B cell (primary cell): Measurements from ENCODE around the gene RAB6B. TPM values are rescaled to one million over a fixed set of nuclear protein-coding genes. Genes with fewer than 3 reads are reported as not detected.

Experiments used
- ATAC-seq: fragments of 200-7000 bp; cut with Tn5 transposase; one replicate; pipeline ENCODE4 v1.10.0; 2021; ENCODE audit warnings: low read depth, mild to moderate bottlenecking, moderate number of reproducible peaks, moderate library complexity
- CTCF ChIA-PET: fragments of 350-600 bp; sonication (Branson Sonifier 250); formaldehyde crosslinking; loops from one replicate; lab custom pipeline; 2021; ENCODE audit warnings: antibody characterized with exemption, inconsistent platforms; lab: Charles Lee
- POLR2A ChIA-PET: fragments of 350-600 bp; sonication (Branson Sonifier 250); formaldehyde crosslinking; loops from one replicate; lab custom pipeline; 2021; ENCODE audit warnings: antibody characterized with exemption; lab: Charles Lee
- DNase-seq: peaks from one replicate; pipeline ENCODE4 v3.0.0; 2013
- H2AFZ ChIP-seq: 2 replicates; pipeline ENCODE4 v1.6.1; 2012; ENCODE audit warnings: mild to moderate bottlenecking, low read depth, low read length; ENCODE audit not compliant: insufficient read depth, poor library complexity, severe bottlenecking
- H3K27ac ChIP-seq, 2 donors: 1 replicate in 1 of 2; 2 replicates in 1 of 2; pipeline ENCODE4 v1.5.1; 2012 to 2013; ENCODE audit warnings: low read length in 2 of 2, mild to moderate bottlenecking in 2 of 2, moderate library complexity in 1 of 2
- H3K27me3 ChIP-seq, 4 experiments: fragments of 200-600 bp in 1 of 4; sonication (generic) in 1 of 4; replicated peaks in 1 of 4; 1 replicate in 2 of 4; 2 replicates in 2 of 4; pipeline versions ENCODE4 v1.6.1 to v1.7.0; 2013 to 2016; ENCODE audit warnings: low read length in 3 of 4, mild to moderate bottlenecking in 2 of 4, mixed read lengths in 1 of 4, moderate library complexity in 1 of 4; ENCODE audit not compliant: insufficient read depth in 4 of 4, control insufficient read depth in 3 of 4; ENCODE audit errors: control extremely low read depth in 1 of 4
- H3K36me3 ChIP-seq, 2 experiments: replicated peaks in 1 of 2; 1 replicate in 1 of 2; 2 replicates in 1 of 2; pipeline versions ENCODE4 v1.6.1 to v1.7.1; 2013; ENCODE audit warnings: low read length in 1 of 2; ENCODE audit not compliant: insufficient read depth in 2 of 2, control insufficient read depth in 1 of 2; ENCODE audit errors: control extremely low read depth in 1 of 2, extremely low read depth in 1 of 2
- H3K4me1 ChIP-seq, 2 donors: fragments of 200-600 bp in 1 of 2; sonication (generic) in 1 of 2; 1 replicate in 1 of 2; 2 replicates in 1 of 2; pipeline versions ENCODE4 v1.5.1 to v1.6.1; 2013 to 2017; ENCODE audit warnings: low read length in 2 of 2; ENCODE audit not compliant: control insufficient read depth in 2 of 2, insufficient read depth in 2 of 2
- H3K4me2 ChIP-seq: replicated peaks from 2 replicates; pipeline ENCODE3; 2012; ENCODE audit warnings: mild to moderate bottlenecking, low read depth, low read length; ENCODE audit not compliant: poor library complexity, severe bottlenecking
- H3K4me3 ChIP-seq, 5 experiments: fragments of 200-600 bp in 1 of 5; sonication (generic) in 1 of 5; 1 replicate in 3 of 5; 2 replicates in 2 of 5; pipeline versions ENCODE4 v1.5.1 to v1.7.0; 2011 to 2016; ENCODE audit warnings: low read length in 4 of 5, mild to moderate bottlenecking in 4 of 5, low read depth in 2 of 5, control low read depth in 1 of 5, moderate library complexity in 1 of 5; ENCODE audit not compliant: insufficient read depth in 1 of 5; ENCODE audit errors: control extremely low read depth in 1 of 5, extremely low read depth in 1 of 5
- H3K79me2 ChIP-seq: fragments of 200-600 bp; sonication (generic); one replicate; pipeline ENCODE4 v1.6.0; 2016; ENCODE audit warnings: low read length; ENCODE audit not compliant: control insufficient read depth, insufficient read depth
- H3K9ac ChIP-seq: fragments of 200-600 bp; sonication (generic); 2 replicates; pipeline ENCODE4 v1.6.1; 2017; ENCODE audit warnings: mild to moderate bottlenecking, low read length, moderate library complexity
- H3K9me3 ChIP-seq, 3 donors: one replicate each; pipeline versions ENCODE4 v1.6.1 to v1.7.1; 2013; ENCODE audit warnings: low read length in 2 of 3; ENCODE audit not compliant: control insufficient read depth in 2 of 3, insufficient read depth in 1 of 3; ENCODE audit errors: control extremely low read depth in 1 of 3
- H4K20me1 ChIP-seq: 2 replicates; pipeline ENCODE4 v1.6.0; 2012; ENCODE audit warnings: mild to moderate bottlenecking, low read length; ENCODE audit not compliant: insufficient read depth, control insufficient read depth, poor library complexity, severe bottlenecking
- H3K27ac Mint-ChIP-seq: one replicate; pipeline ENCODE4 v1.8.0; 2021; ENCODE audit warnings: mixed read lengths
- H3K27me3 Mint-ChIP-seq: one replicate; pipeline ENCODE4 v1.8.0; 2021; ENCODE audit warnings: mixed read lengths
- H3K4me1 Mint-ChIP-seq: one replicate; pipeline ENCODE4 v1.8.0; 2021; ENCODE audit warnings: mixed read lengths
- H3K4me3 Mint-ChIP-seq: one replicate; pipeline ENCODE4 v1.8.0; 2021; ENCODE audit warnings: mixed read lengths
- H3K9me3 Mint-ChIP-seq: one replicate; pipeline ENCODE4 v1.8.0; 2022; ENCODE audit warnings: mixed read lengths; ENCODE audit not compliant: insufficient read depth
- CTCF ChIP-seq: fragments of 200-600 bp; IDR thresholded peaks from one replicate; pipeline ENCODE4 v1.8.0; 2022; ENCODE audit warnings: antibody characterized with exemption, mild to moderate bottlenecking
- EZH2 ChIP-seq: IDR thresholded peaks from 2 replicates; pipeline ENCODE4 v1.6.1; 2012; ENCODE audit warnings: borderline replicate concordance, low read depth, mild to moderate bottlenecking, moderate library complexity, low read length; ENCODE audit not compliant: insufficient read depth, poor library complexity, severe bottlenecking
- WGBS: methylation state at CpG from one replicate; pipeline ENCODE4 v1.1.5; 2013; ENCODE audit warnings: missing lambda C conversion rate; ENCODE audit not compliant: insufficient coverage; 5-methylcytosine and 5-hydroxymethylcytosine counted together
- intact Hi-C: fragments of 100-400 bp; cut with micrococcal nuclease; formaldehyde crosslinking; loops from one replicate; pipeline ENCODE4 v1.10.0; 2022
- polyA plus RNA-seq: library from polyadenylated mRNA; depleted of rRNA; stranded (reverse); fragments of >200 nt; gene quantifications from 2 replicates; pipeline ENCODE4 v1.2.3, GENCODE V29; 2012
- total RNA-seq, 2 donors: library from RNA; stranded (reverse); fragments of 120-200 nt in 1 of 2; gene quantifications; 1 replicate in 1 of 2; 2 replicates in 1 of 2; pipeline versions ENCODE4 v1.2.3 to v1.2.4, GENCODE V29; 2013 to 2022

RAB6B gene
- total and polyA plus RNA-seq, 2 donors (not counting 1 experiment from before 2014, with no cell fraction given), result not detected

- ATAC-seq (no peak), DNase-seq (peak; percentile 9)
- H3K27ac ChIP-seq, result no peak overlapping the region
- H3K4me2 ChIP-seq, result no peak overlapping the region
- Mint-ChIP-seq H3K4me1 (no peaks in the 10 kb centered on the region), H3K27me3 (peaks cover 17% of the 10 kb centered on the region), H3K4me3 (no peak overlapping the region), H3K9me3 (peaks cover 8% of the 10 kb centered on the region), H3K27ac (no peak overlapping the region)
- ChIA-PET CTCF (no interaction called here), POLR2A (no interaction called here)
- peaks cover 0 to 5% (median 0%) of the 10 kb centered on the region in 4 experiments for H3K27me3 ChIP-seq
- no peak for TF ChIP-seq CTCF
- no peak for TF ChIP-seq EZH2
- H2AFZ ChIP-seq, result no peak overlapping the region
- H3K36me3 ChIP-seq, result no peaks in the 10 kb centered on the region
- H3K4me1 ChIP-seq, result no peaks in the 10 kb centered on the region
- no peaks in the 10 kb centered on the region for H3K79me2 ChIP-seq
- WGBS, result no CpG with 5 or more reads among the region's 9 CpGs
- H3K9ac ChIP-seq, result no peak overlapping the region
- intact Hi-C loops, result no loop called here
- H3K4me3 ChIP-seq, result no peak overlapping the region
- no peaks in the 10 kb centered on the region for H4K20me1 ChIP-seq
- peaks cover 0 to 15% (median 3%) of the 10 kb centered on the region in 3 donors for H3K9me3 ChIP-seq
These were observed 103.4 kb downstream of the RAB6B start for GRCh38 chr3:133792171-133792763.

DNA sequence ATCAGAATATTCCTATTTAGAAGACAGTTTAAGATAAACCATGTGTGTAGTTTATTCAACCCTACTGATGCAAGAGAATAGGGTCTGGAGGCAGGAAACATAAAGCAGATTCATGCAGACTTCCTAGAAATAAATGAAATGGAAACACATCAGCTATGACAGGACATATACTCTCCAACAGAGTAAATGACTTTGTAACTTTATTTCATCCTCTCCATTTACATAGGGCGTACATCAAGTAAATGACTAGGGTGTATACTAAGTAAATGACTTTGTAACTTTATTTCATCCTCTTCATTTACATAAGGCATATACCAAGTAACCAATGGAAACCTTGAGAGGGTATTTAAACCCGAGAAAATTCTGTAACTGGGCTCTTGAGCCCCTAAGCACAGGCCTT, 107.7 kb downstream of the RAB6B start:
- ChIA-PET CTCF (no interaction called here), POLR2A (no interaction called here)
- Histone ChIP-seq H3K9me3 (peaks cover 3 to 13% (median 5%) of the 10 kb centered on the region in 3 donors), H3K4me2 (no peak overlapping the region), H3K27ac (no peak overlapping the region), H3K4me1 (no peaks in the 10 kb centered on the region), H3K27me3 (peaks cover 0 to 5% (median 0%) of the 10 kb centered on the region in 4 experiments), H3K9ac (no peak overlapping the region), H3K4me3 (no peak overlapping the region), H2AFZ (no peak overlapping the region), H3K79me2 (no peaks in the 10 kb centered on the region), H4K20me1 (no peaks in the 10 kb centered on the region), H3K36me3 (no peaks in the 10 kb centered on the region)
- no CpG with 5 or more reads among the region's 2 CpGs for WGBS
- H3K9me3 Mint-ChIP-seq, result peaks cover 6% of the 10 kb centered on the region
- intact Hi-C loops, result no loop called here
- peaks cover 4% of the 10 kb centered on the region for H3K27me3 Mint-ChIP-seq
- H3K4me1 Mint-ChIP-seq, result no peaks in the 10 kb centered on the region
- no peak for TF ChIP-seq CTCF
- no peak for TF ChIP-seq EZH2
- ATAC-seq, result no peak
- no peak overlapping the region for H3K4me3 Mint-ChIP-seq
- no peak overlapping the region for H3K27ac Mint-ChIP-seq
- DNase-seq, result no peak
